Transverse colon (tissue), 3 donors: Measurements from ENCODE around the gene HDAC3.

Experiments used
- EP300 ChIP-seq: sonication (generic); formaldehyde crosslinking; IDR thresholded peaks from one replicate; pipeline ENCODE4 v1.6.1; 2017; ENCODE audit warnings: antibody characterized with exemption, low read depth
- POLR2A ChIP-seq: fragments of 450-650 bp; IDR thresholded peaks from one replicate; pipeline ENCODE4 v1.6.1; 2016; ENCODE audit warnings: antibody characterized with exemption, mild to moderate bottlenecking, moderate library complexity
- TF ChIP-seq, protein P1 (sequence below), 5 experiments: fragments of 200-600 bp in 3 of 5; fragments of 450-650 bp in 2 of 5; sonication (generic) in 3 of 5; IDR thresholded peaks; 1 replicate in 2 of 5; 2 replicates in 3 of 5; pipeline ENCODE4 v1.5.1; 2016 to 2017; ENCODE audit warnings: antibody characterized with exemption in 5 of 5, inconsistent platforms in 3 of 5, mild to moderate bottlenecking in 2 of 5, moderate library complexity in 1 of 5

GRCh38 chr5:141611289-141611688, 25.4 kb downstream of the HDAC3 start:
- TF ChIP-seq, protein P1, sequence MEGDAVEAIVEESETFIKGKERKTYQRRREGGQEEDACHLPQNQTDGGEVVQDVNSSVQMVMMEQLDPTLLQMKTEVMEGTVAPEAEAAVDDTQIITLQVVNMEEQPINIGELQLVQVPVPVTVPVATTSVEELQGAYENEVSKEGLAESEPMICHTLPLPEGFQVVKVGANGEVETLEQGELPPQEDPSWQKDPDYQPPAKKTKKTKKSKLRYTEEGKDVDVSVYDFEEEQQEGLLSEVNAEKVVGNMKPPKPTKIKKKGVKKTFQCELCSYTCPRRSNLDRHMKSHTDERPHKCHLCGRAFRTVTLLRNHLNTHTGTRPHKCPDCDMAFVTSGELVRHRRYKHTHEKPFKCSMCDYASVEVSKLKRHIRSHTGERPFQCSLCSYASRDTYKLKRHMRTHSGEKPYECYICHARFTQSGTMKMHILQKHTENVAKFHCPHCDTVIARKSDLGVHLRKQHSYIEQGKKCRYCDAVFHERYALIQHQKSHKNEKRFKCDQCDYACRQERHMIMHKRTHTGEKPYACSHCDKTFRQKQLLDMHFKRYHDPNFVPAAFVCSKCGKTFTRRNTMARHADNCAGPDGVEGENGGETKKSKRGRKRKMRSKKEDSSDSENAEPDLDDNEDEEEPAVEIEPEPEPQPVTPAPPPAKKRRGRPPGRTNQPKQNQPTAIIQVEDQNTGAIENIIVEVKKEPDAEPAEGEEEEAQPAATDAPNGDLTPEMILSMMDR (IDR thresholded peaks at IDR 0.05) = no peak
- no peak for TF ChIP-seq EP300
- no peak for TF ChIP-seq POLR2A
